Measurements from ENCODE around the gene PALMD.

PALMD gene

GRCh38 chr1:99639945-99640344, 6.0 kb upstream of the PALMD start:
- Histone ChIP-seq H3K9ac (ENCODE audit: low read depth, low read length, poor library complexity, severe bottlenecking) (no peak overlapping the region), H3K36me3 (ENCODE audit: insufficient read depth, low read length) (no peaks in the 10 kb centered on the region), H4K20me1 (ENCODE audit: insufficient read depth, low read length, poor library complexity, severe bottlenecking) (no peaks in the 10 kb centered on the region), H3F3A (ENCODE audit: low read depth) (no peaks in the 10 kb centered on the region), H3K4me2 (ENCODE audit: low read depth, low read length, poor library complexity, severe bottlenecking) (no peak overlapping the region), H2AFZ (ENCODE audit: low read length) (no peak overlapping the region), H3K4me1 (ENCODE audit: insufficient read depth, low read length, poor library complexity, severe bottlenecking) (no peaks in the 10 kb centered on the region), H3K27me3 (ENCODE audit: insufficient read depth, low read length, poor library complexity, severe bottlenecking) (no peaks in the 10 kb centered on the region), H3K9me3 (ENCODE audit: insufficient read depth, low read depth, low read length) (no peaks in the 10 kb centered on the region), H3K9me2 (replicated peaks; ENCODE audit: low read depth, low read length) (no peaks in the 10 kb centered on the region), H3K4me3 (ENCODE audit: low read length, poor library complexity, severe bottlenecking) (no peak overlapping the region), H3K79me2 (ENCODE audit: insufficient read depth, low read length) (no peaks in the 10 kb centered on the region)
- no peak for TF ChIP-seq CTCF (conservative IDR thresholded peaks at IDR 0.05; ENCODE audit: low read length)
- TF ChIP-seq EZH2phosphoT487 (IDR thresholded peaks at IDR 0.05; ENCODE audit: borderline replicate concordance) = no peak

- no peaks in the 10 kb centered on the region for H4K20me1 ChIP-seq (ENCODE audit: insufficient read depth, low read length, poor library complexity, severe bottlenecking)
- H3K9ac ChIP-seq (ENCODE audit: low read depth, low read length, poor library complexity, severe bottlenecking) = no peak overlapping the region
- no peaks in the 10 kb centered on the region for H3K4me1 ChIP-seq (ENCODE audit: insufficient read depth, low read length, poor library complexity, severe bottlenecking)
- no peaks in the 10 kb centered on the region for H3K36me3 ChIP-seq (ENCODE audit: insufficient read depth, low read length)
- H3K9me3 ChIP-seq (ENCODE audit: insufficient read depth, low read depth, low read length) = no peaks in the 10 kb centered on the region
- TF ChIP-seq CTCF (conservative IDR thresholded peaks at IDR 0.05; ENCODE audit: low read length) (no peak), EZH2phosphoT487 (IDR thresholded peaks at IDR 0.05; ENCODE audit: borderline replicate concordance) (no peak)
- H3K4me2 ChIP-seq (ENCODE audit: low read depth, low read length, poor library complexity, severe bottlenecking) = no peak overlapping the region
- no peaks in the 10 kb centered on the region for H3K27me3 ChIP-seq (ENCODE audit: insufficient read depth, low read length, poor library complexity, severe bottlenecking)
- no peaks in the 10 kb centered on the region for H3K79me2 ChIP-seq (ENCODE audit: insufficient read depth, low read length)
- H3F3A ChIP-seq (ENCODE audit: low read depth) = no peaks in the 10 kb centered on the region
- no peak overlapping the region for H2AFZ ChIP-seq (ENCODE audit: low read length)
- no peaks in the 10 kb centered on the region for H3K9me2 ChIP-seq (replicated peaks; ENCODE audit: low read depth, low read length)
- H3K4me3 ChIP-seq (ENCODE audit: low read length, poor library complexity, severe bottlenecking) = no peak overlapping the region
These were observed 5.2 kb upstream of the PALMD start for GRCh38 chr1:99640672-99641071.

- Histone ChIP-seq H3F3A (ENCODE audit: low read depth) (no peaks in the 10 kb centered on the region), H4K20me1 (ENCODE audit: insufficient read depth, low read length, poor library complexity, severe bottlenecking) (no peaks in the 10 kb centered on the region), H3K4me1 (ENCODE audit: insufficient read depth, low read length, poor library complexity, severe bottlenecking) (no peaks in the 10 kb centered on the region), H3K27me3 (ENCODE audit: insufficient read depth, low read length, poor library complexity, severe bottlenecking) (no peaks in the 10 kb centered on the region), H3K9me3 (ENCODE audit: insufficient read depth, low read depth, low read length) (no peaks in the 10 kb centered on the region), H2AFZ (ENCODE audit: low read length) (no peak overlapping the region), H3K79me2 (ENCODE audit: insufficient read depth, low read length) (no peaks in the 10 kb centered on the region), H3K4me3 (ENCODE audit: low read length, poor library complexity, severe bottlenecking) (no peak overlapping the region), H3K9me2 (replicated peaks; ENCODE audit: low read depth, low read length) (no peaks in the 10 kb centered on the region), H3K9ac (ENCODE audit: low read depth, low read length, poor library complexity, severe bottlenecking) (no peak overlapping the region), H3K36me3 (ENCODE audit: insufficient read depth, low read length) (no peaks in the 10 kb centered on the region), H3K4me2 (ENCODE audit: low read depth, low read length, poor library complexity, severe bottlenecking) (no peak overlapping the region)
- no peak for TF ChIP-seq EZH2phosphoT487 (IDR thresholded peaks at IDR 0.05; ENCODE audit: borderline replicate concordance)
- no peak for TF ChIP-seq CTCF (conservative IDR thresholded peaks at IDR 0.05; ENCODE audit: low read length)
These were observed 4.4 kb upstream of the PALMD start for GRCh38 chr1:99641558-99641957.
